DND-41 (cell line): ENCODE measurements around the gene UBAC1.
A peak's percentile ranks its signal among the peaks of the same experiment; 100 is the strongest.

Experiments
- ATAC-seq: fragments of 200-7000 bp; cut with Tn5 transposase; 3 replicates; pipeline ENCODE4 v1.9.1; 2021; ENCODE audit warnings: low read depth; ENCODE audit not compliant: insufficient read depth
- DNase-seq: peaks from one replicate; pipeline ENCODE4 v3.0.0-alpha.2; 2020
- H2AFZ ChIP-seq: 2 replicates; pipeline ENCODE4 v1.6.0; 2012; ENCODE audit warnings: low read depth, low read length
- H3K27ac ChIP-seq: 2 replicates; pipeline ENCODE4 v1.5.1; 2012; ENCODE audit warnings: low read length, inconsistent platforms
- H3K27me3 ChIP-seq: fragments of 200-600 bp; sonication (generic); 2 replicates; pipeline ENCODE4 v1.6.0; 2012; ENCODE audit warnings: low read length, mild to moderate bottlenecking, inconsistent platforms; ENCODE audit not compliant: insufficient read depth, poor library complexity
- H3K36me3 ChIP-seq: 2 replicates; pipeline ENCODE4 v1.5.1; 2012; ENCODE audit warnings: low read length, inconsistent platforms; ENCODE audit not compliant: insufficient read depth
- H3K4me1 ChIP-seq: 2 replicates; pipeline ENCODE4 v1.5.1; 2012; ENCODE audit warnings: mild to moderate bottlenecking, low read length; ENCODE audit not compliant: insufficient read depth
- H3K4me2 ChIP-seq: 2 replicates; pipeline ENCODE4 v1.6.0; 2012; ENCODE audit warnings: mild to moderate bottlenecking, moderate library complexity, low read length, inconsistent platforms; ENCODE audit not compliant: insufficient read depth
- H3K4me3 ChIP-seq, 2 experiments: fragments of 200-600 bp in 1 of 2; shearing (Covaris generic) in 1 of 2; 2 replicates each; pipeline ENCODE4 v1.5.1; 2012 to 2016; ENCODE audit warnings: inconsistent platforms in 2 of 2, low read length in 2 of 2, mild to moderate bottlenecking in 2 of 2, low read depth in 1 of 2, moderate library complexity in 1 of 2
- H3K79me2 ChIP-seq: 2 replicates; pipeline ENCODE4 v1.6.0; 2012; ENCODE audit warnings: low read length, inconsistent platforms; ENCODE audit not compliant: insufficient read depth
- H3K9ac ChIP-seq: 2 replicates; pipeline ENCODE4 v1.6.0; 2012; ENCODE audit warnings: low read depth, mild to moderate bottlenecking, inconsistent platforms, low read length, moderate library complexity
- H3K9me3 ChIP-seq: 2 replicates; pipeline ENCODE4 v1.5.1; 2012; ENCODE audit warnings: low read length, moderate library complexity, mild to moderate bottlenecking, inconsistent platforms; ENCODE audit not compliant: insufficient read depth, severe bottlenecking
- H4K20me1 ChIP-seq: 2 replicates; pipeline ENCODE4 v1.6.0; 2012; ENCODE audit warnings: low read length; ENCODE audit not compliant: insufficient read depth
- CTCF ChIP-seq: IDR thresholded peaks from 2 replicates; pipeline ENCODE4 v1.5.1; 2012; ENCODE audit warnings: borderline replicate concordance, low read length, moderate library complexity, mild to moderate bottlenecking; ENCODE audit not compliant: poor library complexity, severe bottlenecking; ENCODE audit errors: extremely low read depth
- EZH2 ChIP-seq: IDR thresholded peaks from 3 replicates; pipeline ENCODE4 v1.6.1; 2012; ENCODE audit warnings: borderline replicate concordance, low read depth, mild to moderate bottlenecking, moderate library complexity, low read length, inconsistent platforms; ENCODE audit not compliant: severe bottlenecking

UBAC1 gene

DNA sequence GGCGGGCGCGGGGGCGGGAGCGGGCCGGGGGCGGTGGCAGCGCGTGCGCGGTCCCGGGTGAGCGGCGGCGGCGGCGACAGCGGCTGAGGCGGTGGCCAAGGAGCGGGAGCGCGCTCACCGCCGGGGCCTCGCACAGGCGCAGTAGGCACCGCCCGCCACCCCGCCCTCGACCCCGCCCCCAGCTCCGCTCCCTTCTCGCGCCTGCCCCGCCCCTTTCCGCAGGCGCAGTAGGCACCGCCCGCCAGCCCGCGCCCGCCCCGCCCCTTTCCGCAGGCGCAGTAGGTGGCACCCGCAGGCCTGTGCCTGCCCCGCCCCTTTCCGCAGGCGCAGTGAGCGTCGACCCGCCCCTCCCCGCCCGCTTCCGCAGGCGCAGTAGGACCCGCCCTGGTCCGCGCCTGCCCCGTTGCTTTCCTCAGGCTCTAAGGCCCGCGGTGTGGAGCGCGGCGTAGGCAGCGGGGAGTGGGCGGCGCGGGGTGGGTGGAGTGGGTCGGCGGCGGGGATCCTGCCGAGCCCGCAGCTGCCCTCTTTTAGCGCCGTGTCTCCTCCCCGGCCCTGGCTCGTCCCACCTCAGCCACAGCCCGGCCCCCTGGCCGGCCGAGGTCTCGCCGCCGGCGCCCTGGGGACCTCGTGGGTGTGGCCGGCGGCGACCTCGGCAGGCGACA is 53.6 kb downstream of the UBAC1 start, which contains the start of gene CAMSAP1:
CAMSAP1 (minus strand) TSS at position 116 of the 662 bp plus-strand sequence. CDS start 387 bp downstream, outside the sequence.
- Histone ChIP-seq H4K20me1 (peaks cover 40% of the 10 kb centered on the region; the same call in 1 of the 2 replicates), H3K4me2 (peak within 1 kb of the TSS; percentile 91), H3K9ac (peak within 1 kb of the TSS; percentile 72), H3K9me3 (no peaks in the 10 kb centered on the region), H3K4me1 (peaks cover 46% of the 10 kb centered on the region), H3K27me3 (no peaks in the 10 kb centered on the region), H3K27ac (peak within 1 kb of the TSS; percentile 59), H3K4me3 (peak within 1 kb of the TSS; percentile 70 to 81; a peak in 3 of 4 replicates), H2AFZ (peak within 1 kb of the TSS; percentile 59), H3K36me3 (peaks cover 30% of the 10 kb centered on the region), H3K79me2 (peaks cover 73% of the 10 kb centered on the region)
- ATAC-seq = peak; percentile 94
- TF ChIP-seq CTCF = no peak
- no peak for TF ChIP-seq EZH2
- peak; percentile 90 for DNase-seq

DNA sequence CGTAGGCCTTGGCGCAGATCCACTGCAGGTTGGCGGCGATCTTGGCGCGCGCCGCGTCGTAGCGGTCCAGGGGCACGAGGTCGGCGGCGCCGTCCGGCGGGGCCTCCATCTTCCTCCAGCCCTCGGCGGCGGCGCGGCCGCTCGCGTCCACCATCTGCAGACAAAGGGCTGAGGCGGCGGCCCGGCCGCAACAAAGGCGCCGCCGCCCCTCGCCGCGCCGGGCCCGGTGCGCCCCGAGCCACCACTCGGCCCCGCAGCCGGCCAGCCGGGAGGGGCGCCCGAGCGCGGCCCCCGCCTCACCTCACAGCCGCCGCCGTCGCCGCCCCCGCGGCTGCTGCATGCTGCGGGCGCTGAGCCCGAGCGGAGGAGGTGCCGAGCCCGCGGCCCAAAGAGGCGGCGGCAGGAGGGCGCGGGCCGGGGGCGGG is 54.2 kb downstream of the UBAC1 start:
- H3K79me2 ChIP-seq = peaks cover 79% of the 10 kb centered on the region
- no peaks in the 10 kb centered on the region for H3K27me3 ChIP-seq
- TF ChIP-seq EZH2 (no peak), CTCF (no peak)
- H3K27ac ChIP-seq = no peak overlapping the region
- peaks cover 45% of the 10 kb centered on the region; the same call in 1 of the 2 replicates for H4K20me1 ChIP-seq
- no peaks in the 10 kb centered on the region for H3K9me3 ChIP-seq
- H3K4me3 ChIP-seq = peak overlapping the region in 1 of 2 experiments; percentile 70; a peak in 3 of 4 replicates
- H2AFZ ChIP-seq = peak overlapping the region; percentile 51; the same call in 1 of the 2 replicates
- ATAC-seq (no peak), DNase-seq (no peak)
- peak overlapping the region; percentile 57 for H3K9ac ChIP-seq
- H3K4me1 ChIP-seq = peaks cover 46% of the 10 kb centered on the region
- H3K4me2 ChIP-seq = peak overlapping the region; percentile 89
- peaks cover 29% of the 10 kb centered on the region for H3K36me3 ChIP-seq

- Histone ChIP-seq H3K79me2 (peaks cover 82% of the 10 kb centered on the region), H3K27me3 (no peaks in the 10 kb centered on the region), H3K9ac (peak overlapping the region; percentile 57), H3K36me3 (peaks cover 24% of the 10 kb centered on the region), H4K20me1 (peaks cover 51% of the 10 kb centered on the region), H3K9me3 (no peaks in the 10 kb centered on the region), H2AFZ (peak overlapping the region; percentile 51; the same call in 1 of the 2 replicates), H3K4me2 (peak overlapping the region; percentile 89), H3K4me3 (peak overlapping the region; percentile 33 to 70; a peak in 3 of 4 replicates), H3K4me1 (peaks cover 46% of the 10 kb centered on the region), H3K27ac (peak overlapping the region; percentile 50; the same call in 1 of the 2 replicates)
- ATAC-seq (no peak), DNase-seq (peak; percentile 17)
- no peak for TF ChIP-seq CTCF
- no peak for TF ChIP-seq EZH2
Observed at GRCh38 chr9:135906291-135907005, 54.7 kb downstream of the UBAC1 start.
